HG03159 (cell line): ENCODE results near the gene UQCRQ.

ENCODE experiments used
- ATAC-seq: cut with Tn5 transposase; IDR thresholded peaks from one replicate; pipeline ENCODE4 v1.9.1; 2021; ENCODE audit warnings: mild to moderate bottlenecking, moderate library complexity; ENCODE audit not compliant: unreplicated experiment

UQCRQ gene

GRCh38 chr5:132866342-132867045, at the start of gene UQCRQ, which contains the start of gene GDF9:
UQCRQ (plus strand) TSS chr5:132866642; CDS start chr5:132866882, 240 bp downstream.
GDF9 (minus strand) TSS chr5:132866469; CDS start chr5:132864533, 1,936 bp downstream.
- ATAC-seq: peak; percentile 97

GRCh38 chr5:132817011-132817410, 49.4 kb upstream of the UQCRQ start:
- no peak for ATAC-seq

- no peak for ATAC-seq
Measured at GRCh38 chr5:132819468-132819867, 47.0 kb upstream of the UQCRQ start.

- peak; percentile 65 for ATAC-seq
Measured at GRCh38 chr5:132820162-132820754, 46.2 kb upstream of the UQCRQ start.

- no peak for ATAC-seq
Measured at GRCh38 chr5:132821350-132821749, 45.1 kb upstream of the UQCRQ start.

GRCh38 chr5:132821791-132822190, 44.7 kb upstream of the UQCRQ start:
- ATAC-seq: no peak

- ATAC-seq: no peak
Measured at GRCh38 chr5:132822650-132823480, 43.6 kb upstream of the UQCRQ start.

- no peak for ATAC-seq
Measured at GRCh38 chr5:132823481-132824050, 42.9 kb upstream of the UQCRQ start.

GRCh38 chr5:132824426-132824825, 42.0 kb upstream of the UQCRQ start:
- ATAC-seq: no peak

GRCh38 chr5:132825033-132825833, 41.2 kb upstream of the UQCRQ start:
- no peak for ATAC-seq

GRCh38 chr5:132825834-132826391, 40.5 kb upstream of the UQCRQ start:
- no peak for ATAC-seq

GRCh38 chr5:132826424-132827082, 39.9 kb upstream of the UQCRQ start:
- no peak for ATAC-seq

GRCh38 chr5:132827943-132828673, 38.3 kb upstream of the UQCRQ start:
- ATAC-seq: no peak

- no peak for ATAC-seq
Measured at GRCh38 chr5:132828846-132829494, 37.5 kb upstream of the UQCRQ start.

GRCh38 chr5:132829742-132830435, 36.6 kb upstream of the UQCRQ start:
- ATAC-seq: peak; percentile 79

GRCh38 chr5:132830436-132831094, 35.9 kb upstream of the UQCRQ start, which contains the start of gene SHROOM1:
SHROOM1 (minus strand) TSS chr5:132830647; CDS start chr5:132826140, 4,507 bp downstream.
- ATAC-seq: peak; percentile 55
